Spleen (tissue), 7 donors: ENCODE results near the gene KLF2.

Experiments used
- CTCF ChIP-seq, 11 experiments: fragments of 200-600 bp in 7 of 11; fragments of 450-650 bp in 4 of 11; sonication (generic) in 4 of 11; IDR thresholded peaks in 8 of 11; conservative IDR thresholded peaks in 3 of 11; 1 replicate in 7 of 11; 2 replicates in 4 of 11; pipeline versions ENCODE4 v1.4.0 to v1.8.0; 2016 to 2021; ENCODE audit warnings: antibody characterized with exemption in 11 of 11, inconsistent platforms in 4 of 11, mild to moderate bottlenecking in 1 of 11
- POLR2A ChIP-seq, 3 donors: fragments of 450-650 bp; IDR thresholded peaks; one replicate each; pipeline ENCODE4 v1.5.1; 2017; ENCODE audit warnings: antibody characterized with exemption in 3 of 3, mild to moderate bottlenecking in 1 of 3
- POLR2AphosphoS5 ChIP-seq, 3 donors: sonication (generic); formaldehyde crosslinking; IDR thresholded peaks; one replicate each; pipeline ENCODE4 v1.5.1; 2017; ENCODE audit warnings: antibody characterized with exemption in 3 of 3
- donor health status: DM: no; HTN: no; CAD: no; lungs with moderate emphysema.
- donor health status: DM: no; HTN: no; CAD: no.
- donor health status: DM: no; HTN: no; CAD: no.

GRCh38 chr19:16358456-16358855, 33.8 kb downstream of the KLF2 start:
- TF ChIP-seq POLR2A (IDR thresholded peaks at IDR 0.05) (no peak), CTCF (IDR thresholded peaks at IDR 0.05 in 8 of 11, conservative IDR thresholded peaks at IDR 0.05 in 3 of 11) (no peak), POLR2AphosphoS5 (IDR thresholded peaks at IDR 0.05) (no peak)
